Loucy (cell line): Measurements from ENCODE around the gene TENT4A.

Source experiments
- CTCF ChIP-seq: fragments of 200-600 bp; sonication (generic); conservative IDR thresholded peaks from 2 replicates; pipeline ENCODE4 v1.5.1; 2014; ENCODE audit warnings: mild to moderate bottlenecking, antibody characterized with exemption, low read length
- EZH2phosphoT487 ChIP-seq: fragments of 200-600 bp; IDR thresholded peaks from 2 replicates; pipeline ENCODE4 v1.6.1; 2018; ENCODE audit warnings: antibody characterized with exemption, mild to moderate bottlenecking, moderate library complexity, borderline replicate concordance

- TF ChIP-seq CTCF (no peak), EZH2phosphoT487 (no peak)
Measured at GRCh38 chr5:6742081-6742758, 29.0 kb downstream of the TENT4A start.
